SK-N-MC (cell line): ENCODE measurements around the gene ME3.
"Not testable (repeated sequence)": the region's sequence is repeated elsewhere in the genome, so short reads cannot be mapped to it uniquely, and the experiment has no call there.

Experiments
- DNase-seq: peaks from one replicate; pipeline ENCODE4 v3.0.0-alpha.2; 2011; ENCODE audit warnings: low read depth, low spot score
- H3K27ac ChIP-seq: fragments of 200-600 bp; sonication (generic); 2 replicates; pipeline ENCODE4 v1.5.1; 2016; ENCODE audit warnings: mixed run types
- H3K36me3 ChIP-seq: fragments of 200-600 bp; sonication (generic); 2 replicates; pipeline ENCODE4 v1.6.1; 2017; ENCODE audit warnings: antibody characterized with exemption, low read length, mixed read lengths; ENCODE audit not compliant: insufficient read depth
- H3K4me3 ChIP-seq: fragments of 200-600 bp; sonication (generic); 2 replicates; pipeline ENCODE4 v1.5.1; 2016
- H3K9ac ChIP-seq: fragments of 200-600 bp; sonication (generic); 2 replicates; pipeline ENCODE4 v1.8.0; 2017; ENCODE audit warnings: mixed run types, mixed read lengths; ENCODE audit not compliant: insufficient read length
- H3K9me3 ChIP-seq: fragments of 200-600 bp; sonication (generic); 2 replicates; pipeline ENCODE4 v1.6.1; 2017; ENCODE audit warnings: low read depth, mild to moderate bottlenecking, antibody characterized with exemption, low read length, moderate library complexity, mixed read lengths
- EZH2 ChIP-seq: fragments of 200-600 bp; sonication (generic); IDR thresholded peaks from one replicate; pipeline ENCODE4 v1.6.1; 2017; ENCODE audit warnings: antibody characterized with exemption
- FOXP2 ChIP-seq: optimal IDR thresholded peaks from 2 replicates; pipeline ENCODE3; 2011; ENCODE audit warnings: mild to moderate bottlenecking, moderate library complexity; ENCODE audit not compliant: insufficient read depth; ENCODE audit errors: extremely low read length, control extremely low read depth
- POLR2AphosphoS5 ChIP-seq: IDR thresholded peaks from 2 replicates; pipeline ENCODE4 v1.6.1; 2012; ENCODE audit warnings: mild to moderate bottlenecking, low read depth, low read length, borderline replicate concordance

Gene ME3

GRCh38 chr11:86551288-86552092 lies 120.9 kb downstream of the ME3 start:
- Histone ChIP-seq H3K9ac (no peak overlapping the region), H3K36me3 (no peaks in the 10 kb centered on the region), H3K4me3 (no peak overlapping the region), H3K9me3 (no peaks in the 10 kb centered on the region), H3K27ac (no peak overlapping the region)
- TF ChIP-seq POLR2AphosphoS5 = no peak
- no peak for TF ChIP-seq EZH2
- no peak for TF ChIP-seq FOXP2
- no peak for DNase-seq

GRCh38 chr11:86550757-86551156 lies 121.7 kb downstream of the ME3 start:
- Histone ChIP-seq H3K9ac (no peak overlapping the region), H3K36me3 (no peaks in the 10 kb centered on the region), H3K4me3 (no peak overlapping the region), H3K27ac (no peak overlapping the region), H3K9me3 (no peaks in the 10 kb centered on the region)
- DNase-seq = no peak
- TF ChIP-seq POLR2AphosphoS5 (no peak), FOXP2 (no peak), EZH2 (no peak)

GRCh38 chr11:86548271-86548917 lies 124.0 kb downstream of the ME3 start:
- TF ChIP-seq POLR2AphosphoS5 = no peak
- no peak for TF ChIP-seq EZH2
- no peak for TF ChIP-seq FOXP2
- DNase-seq = no peak
- Histone ChIP-seq H3K4me3 (no peak overlapping the region), H3K36me3 (no peaks in the 10 kb centered on the region), H3K9me3 (no peaks in the 10 kb centered on the region), H3K9ac (no peak overlapping the region), H3K27ac (no peak overlapping the region)

GRCh38 chr11:86547727-86548126 lies 124.7 kb downstream of the ME3 start:
- no peak overlapping the region for H3K4me3 ChIP-seq
- no peak overlapping the region for H3K9ac ChIP-seq
- no peak overlapping the region for H3K27ac ChIP-seq
- no peaks in the 10 kb centered on the region for H3K36me3 ChIP-seq
- no peaks in the 10 kb centered on the region for H3K9me3 ChIP-seq
- no peak for TF ChIP-seq EZH2
- TF ChIP-seq FOXP2 = no peak
- no peak for TF ChIP-seq POLR2AphosphoS5
- no peak for DNase-seq

GRCh38 chr11:86541299-86541698 lies 131.1 kb downstream of the ME3 start:
- H3K9me3 ChIP-seq, H3K9ac ChIP-seq, H3K36me3 ChIP-seq, DNase-seq, H3K27ac ChIP-seq, H3K4me3 ChIP-seq: not testable (repeated sequence)

- TF ChIP-seq FOXP2 (no peak), EZH2 (no peak), POLR2AphosphoS5 (no peak)
- Histone ChIP-seq H3K9me3 (no peaks in the 10 kb centered on the region), H3K9ac (no peak overlapping the region), H3K36me3 (no peaks in the 10 kb centered on the region), H3K27ac (no peak overlapping the region), H3K4me3 (no peak overlapping the region)
- DNase-seq = no peak
Observed at GRCh38 chr11:86538223-86538548, 134.2 kb downstream of the ME3 start.

GRCh38 chr11:86537541-86538222 lies 134.7 kb downstream of the ME3 start:
- H3K9ac ChIP-seq = no peak overlapping the region
- peak; percentile 52 for DNase-seq
- no peaks in the 10 kb centered on the region for H3K9me3 ChIP-seq
- no peak overlapping the region for H3K27ac ChIP-seq
- no peaks in the 10 kb centered on the region for H3K36me3 ChIP-seq
- H3K4me3 ChIP-seq = no peak overlapping the region
- TF ChIP-seq FOXP2 (no peak), POLR2AphosphoS5 (no peak), EZH2 (no peak)

- H3K9ac ChIP-seq = no peak overlapping the region
- DNase-seq = no peak
- H3K9me3 ChIP-seq = no peaks in the 10 kb centered on the region
- TF ChIP-seq FOXP2 = no peak
- no peak for TF ChIP-seq POLR2AphosphoS5
- no peak for TF ChIP-seq EZH2
- no peaks in the 10 kb centered on the region for H3K36me3 ChIP-seq
- H3K27ac ChIP-seq = no peak overlapping the region
- H3K4me3 ChIP-seq = no peak overlapping the region
Observed at GRCh38 chr11:86535773-86536172, 136.6 kb downstream of the ME3 start.
